ENCODE measurements around the gene POMGNT2.

POMGNT2 gene

GRCh38 chr3:43036621-43037423, 69.1 kb downstream of the POMGNT2 start:
- Histone ChIP-seq H3K4me2 (ENCODE audit: low read depth, low read length, poor library complexity, severe bottlenecking) (no peak overlapping the region), H3K9ac (ENCODE audit: low read depth, low read length, poor library complexity, severe bottlenecking) (no peak overlapping the region), H2AFZ (ENCODE audit: low read length) (no peak overlapping the region), H3K36me3 (ENCODE audit: insufficient read depth, low read length) (no peaks in the 10 kb centered on the region), H3K4me3 (ENCODE audit: low read length, poor library complexity, severe bottlenecking) (no peak overlapping the region), H3F3A (ENCODE audit: low read depth) (no peaks in the 10 kb centered on the region), H3K4me1 (ENCODE audit: insufficient read depth, low read length, poor library complexity, severe bottlenecking) (peaks cover 6% of the 10 kb centered on the region), H3K9me3 (ENCODE audit: insufficient read depth, low read depth, low read length) (no peaks in the 10 kb centered on the region), H3K9me2 (replicated peaks; ENCODE audit: low read depth, low read length) (no peaks in the 10 kb centered on the region), H3K79me2 (ENCODE audit: insufficient read depth, low read length) (no peaks in the 10 kb centered on the region), H4K20me1 (ENCODE audit: insufficient read depth, low read length, poor library complexity, severe bottlenecking) (no peaks in the 10 kb centered on the region), H3K27me3 (ENCODE audit: insufficient read depth, low read length, poor library complexity, severe bottlenecking) (no peaks in the 10 kb centered on the region)
- TF ChIP-seq EZH2phosphoT487 (IDR thresholded peaks at IDR 0.05; ENCODE audit: borderline replicate concordance) (no peak), CTCF (conservative IDR thresholded peaks at IDR 0.05; ENCODE audit: low read length) (no peak)

- Histone ChIP-seq H3K36me3 (ENCODE audit: insufficient read depth, low read length) (no peaks in the 10 kb centered on the region), H3K27me3 (ENCODE audit: insufficient read depth, low read length, poor library complexity, severe bottlenecking) (no peaks in the 10 kb centered on the region), H3F3A (ENCODE audit: low read depth) (no peaks in the 10 kb centered on the region), H2AFZ (ENCODE audit: low read length) (no peak overlapping the region), H3K4me2 (ENCODE audit: low read depth, low read length, poor library complexity, severe bottlenecking) (no peak overlapping the region), H4K20me1 (ENCODE audit: insufficient read depth, low read length, poor library complexity, severe bottlenecking) (no peaks in the 10 kb centered on the region), H3K79me2 (ENCODE audit: insufficient read depth, low read length) (no peaks in the 10 kb centered on the region), H3K9me2 (replicated peaks; ENCODE audit: low read depth, low read length) (no peaks in the 10 kb centered on the region), H3K9me3 (ENCODE audit: insufficient read depth, low read depth, low read length) (no peaks in the 10 kb centered on the region), H3K4me3 (ENCODE audit: low read length, poor library complexity, severe bottlenecking) (no peak overlapping the region), H3K4me1 (ENCODE audit: insufficient read depth, low read length, poor library complexity, severe bottlenecking) (no peaks in the 10 kb centered on the region), H3K9ac (ENCODE audit: low read depth, low read length, poor library complexity, severe bottlenecking) (no peak overlapping the region)
- TF ChIP-seq CTCF (conservative IDR thresholded peaks at IDR 0.05; ENCODE audit: low read length) (no peak), EZH2phosphoT487 (IDR thresholded peaks at IDR 0.05; ENCODE audit: borderline replicate concordance) (no peak)
These were observed 70.0 kb downstream of the POMGNT2 start for GRCh38 chr3:43035801-43036365.

- H3K9me2 ChIP-seq (replicated peaks; ENCODE audit: low read depth, low read length), result no peaks in the 10 kb centered on the region
These were observed 71.0 kb downstream of the POMGNT2 start for GRCh38 chr3:43034911-43035310.

More at GRCh38 chr3:43034911-43035310, 71.0 kb downstream of the POMGNT2 start:
- no peaks in the 10 kb centered on the region for H3K9me3 ChIP-seq (ENCODE audit: insufficient read depth, low read depth, low read length)
- no peaks in the 10 kb centered on the region for H3K4me1 ChIP-seq (ENCODE audit: insufficient read depth, low read length, poor library complexity, severe bottlenecking)
- no peaks in the 10 kb centered on the region for H3F3A ChIP-seq (ENCODE audit: low read depth)
- no peak overlapping the region for H3K9ac ChIP-seq (ENCODE audit: low read depth, low read length, poor library complexity, severe bottlenecking)
- H3K27me3 ChIP-seq (ENCODE audit: insufficient read depth, low read length, poor library complexity, severe bottlenecking), result no peaks in the 10 kb centered on the region
- no peaks in the 10 kb centered on the region for H4K20me1 ChIP-seq (ENCODE audit: insufficient read depth, low read length, poor library complexity, severe bottlenecking)
- H3K79me2 ChIP-seq (ENCODE audit: insufficient read depth, low read length), result no peaks in the 10 kb centered on the region
- no peak for TF ChIP-seq EZH2phosphoT487 (IDR thresholded peaks at IDR 0.05; ENCODE audit: borderline replicate concordance)
- TF ChIP-seq CTCF (conservative IDR thresholded peaks at IDR 0.05; ENCODE audit: low read length), result no peak
- H3K36me3 ChIP-seq (ENCODE audit: insufficient read depth, low read length), result no peaks in the 10 kb centered on the region
- no peak overlapping the region for H3K4me2 ChIP-seq (ENCODE audit: low read depth, low read length, poor library complexity, severe bottlenecking)
- no peak overlapping the region for H2AFZ ChIP-seq (ENCODE audit: low read length)
- H3K4me3 ChIP-seq (ENCODE audit: low read length, poor library complexity, severe bottlenecking), result no peak overlapping the region
